Measurements from ENCODE around the gene DPM3. TPM values are rescaled to one million over a fixed set of nuclear protein-coding genes. Genes with fewer than 3 reads are reported as not detected.
A peak's percentile ranks its signal among the peaks of the same experiment; 100 is the strongest.

DPM3 gene
- polyA plus RNA-seq, 10 donors: 11.9 to 28.7 (median 18.8) TPM

GRCh38 chr1:155104605-155105534, 35.5 kb downstream of the DPM3 start:
- no peak for DNase-seq

GRCh38 chr1:155103325-155103724, 37.0 kb downstream of the DPM3 start:
- no peak for DNase-seq

- DNase-seq: no peak
These were observed 41.0 kb downstream of the DPM3 start for GRCh38 chr1:155099331-155099730.

- DNase-seq: no peak
These were observed 45.7 kb downstream of the DPM3 start for GRCh38 chr1:155094622-155094948.

GRCh38 chr1:155093911-155094621, 46.3 kb downstream of the DPM3 start:
- peak in 2 of 3 donors; percentile 33 to 81 for DNase-seq

- DNase-seq: no peak
These were observed 47.7 kb downstream of the DPM3 start for GRCh38 chr1:155092641-155093040.

GRCh38 chr1:155092131-155092530, 48.2 kb downstream of the DPM3 start:
- DNase-seq: no peak

GRCh38 chr1:155091071-155092051, 49.0 kb downstream of the DPM3 start:
- DNase-seq: peak; percentile 45 to 87 (median 83)

Other genes with a start within 250 kb of the DPM3 start
- 10 to 100 TPM; 21.6 to 35.4 (median 26.8) TPM for gene PMVK, start 203.8 kb downstream of the DPM3 start, polyA plus RNA-seq (ENCODE audit: insufficient read length in 10 of 10)
- 100 to 1,000 TPM in 9 of 10 donors, 10 to 100 TPM in 1; 81.5 to 150 (median 124) TPM for gene PBXIP1, start 184.4 kb downstream of the DPM3 start, polyA plus RNA-seq (ENCODE audit: insufficient read length in 10 of 10)
- 10 to 100 TPM; 25.6 to 33.5 (median 26.9) TPM for gene PYGO2, start 178.7 kb downstream of the DPM3 start, polyA plus RNA-seq (ENCODE audit: insufficient read length in 10 of 10)
- gene SHC1, start 169.8 kb downstream of the DPM3 start, polyA plus RNA-seq (ENCODE audit: insufficient read length in 10 of 10): 100 to 1,000 TPM in 1 of 10 donors, 10 to 100 TPM in 9; 76.6 to 116 (median 85.6) TPM
- 10 to 100 TPM; 45.8 to 80.8 (median 62.6) TPM for gene CKS1B, start 165.8 kb downstream of the DPM3 start, polyA plus RNA-seq (ENCODE audit: insufficient read length in 10 of 10)
- gene FLAD1, start 157.2 kb downstream of the DPM3 start, polyA plus RNA-seq (ENCODE audit: insufficient read length in 10 of 10): 10 to 100 TPM; 15.3 to 21.0 (median 19.5) TPM
- under 1 TPM in 3 of 10 donors, not detected in 7; 0.30 to 0.71 (median 0.48) TPM for gene LENEP, start 146.9 kb downstream of the DPM3 start, polyA plus RNA-seq (ENCODE audit: insufficient read length in 10 of 10)
- 10 to 100 TPM in 2 of 10 donors, 1 to 10 TPM in 8; 6.2 to 13.1 (median 8.4) TPM for gene ZBTB7B, start 137.7 kb downstream of the DPM3 start, polyA plus RNA-seq (ENCODE audit: insufficient read length in 10 of 10)
- 1 to 10 TPM in 3 of 10 donors, under 1 TPM in 7; 0.40 to 1.9 (median 0.85) TPM for gene DCST2, start 106.8 kb downstream of the DPM3 start, polyA plus RNA-seq (ENCODE audit: insufficient read length in 10 of 10)
- gene DCST1, start 106.7 kb downstream of the DPM3 start, polyA plus RNA-seq (ENCODE audit: insufficient read length in 10 of 10): under 1 TPM; 0.09 to 0.58 (median 0.17) TPM
- gene ADAM15, start 89.2 kb downstream of the DPM3 start, polyA plus RNA-seq (ENCODE audit: insufficient read length in 10 of 10): 10 to 100 TPM; 50.0 to 81.4 (median 59.9) TPM
- 10 to 100 TPM in 1 of 10 donors, 1 to 10 TPM in 9; 5.1 to 10.2 (median 7.0) TPM for gene EFNA4, start 76.8 kb downstream of the DPM3 start, polyA plus RNA-seq (ENCODE audit: insufficient read length in 10 of 10)
- 1 to 10 TPM; 2.1 to 5.3 (median 2.3) TPM for gene EFNA3, start 61.7 kb downstream of the DPM3 start, polyA plus RNA-seq (ENCODE audit: insufficient read length in 10 of 10)
- 10 to 100 TPM; 19.4 to 31.5 (median 22.8) TPM for gene EFNA1, start 12.7 kb downstream of the DPM3 start, polyA plus RNA-seq (ENCODE audit: insufficient read length in 10 of 10)
- 10 to 100 TPM; 18.1 to 21.6 (median 21.1) TPM for gene SLC50A1, start 4.7 kb downstream of the DPM3 start, polyA plus RNA-seq (ENCODE audit: insufficient read length in 10 of 10)
- 100 to 1,000 TPM in 2 of 10 donors, 10 to 100 TPM in 8; 77.1 to 103 (median 93.4) TPM for gene KRTCAP2, start 32.8 kb upstream of the DPM3 start, polyA plus RNA-seq (ENCODE audit: insufficient read length in 10 of 10)
- under 1 TPM; 0.21 to 0.83 (median 0.52) TPM for gene TRIM46, start 33.3 kb upstream of the DPM3 start, polyA plus RNA-seq (ENCODE audit: insufficient read length in 10 of 10)
- 10 to 100 TPM; 48.6 to 97.0 (median 68.0) TPM for gene THBS3, start 67.4 kb upstream of the DPM3 start, polyA plus RNA-seq (ENCODE audit: insufficient read length in 10 of 10)
- 10 to 100 TPM; 16.3 to 26.1 (median 21.6) TPM for gene MTX1, start 68.2 kb upstream of the DPM3 start, polyA plus RNA-seq (ENCODE audit: insufficient read length in 10 of 10)
- 10 to 100 TPM; 11.7 to 18.1 (median 15.3) TPM for gene ENTREP3, start 115.0 kb upstream of the DPM3 start, polyA plus RNA-seq (ENCODE audit: insufficient read length in 10 of 10)
- 10 to 100 TPM; 39.1 to 50.0 (median 40.8) TPM for gene SCAMP3, start 121.8 kb upstream of the DPM3 start, polyA plus RNA-seq (ENCODE audit: insufficient read length in 10 of 10)
- gene CLK2, start 133.0 kb upstream of the DPM3 start, polyA plus RNA-seq (ENCODE audit: insufficient read length in 10 of 10): 10 to 100 TPM; 34.2 to 54.5 (median 41.4) TPM
- 1 to 10 TPM; 3.0 to 8.1 (median 4.2) TPM for gene HCN3, start 136.9 kb upstream of the DPM3 start, polyA plus RNA-seq (ENCODE audit: insufficient read length in 10 of 10)
- under 1 TPM in 7 of 10 donors, not detected in 3; 0.08 to 0.36 (median 0.13) TPM for gene PKLR, start 160.9 kb upstream of the DPM3 start, polyA plus RNA-seq (ENCODE audit: insufficient read length in 10 of 10)
- 100 to 1,000 TPM in 8 of 10 donors, 10 to 100 TPM in 2; 88.5 to 139 (median 110) TPM for gene FDPS, start 168.3 kb upstream of the DPM3 start, polyA plus RNA-seq (ENCODE audit: insufficient read length in 10 of 10)
- 10 to 100 TPM; 20.5 to 30.4 (median 26.7) TPM for gene RUSC1, start 180.4 kb upstream of the DPM3 start, polyA plus RNA-seq (ENCODE audit: insufficient read length in 10 of 10)